ENCODE measurements around the gene ZBTB40.

Gene ZBTB40

DNA sequence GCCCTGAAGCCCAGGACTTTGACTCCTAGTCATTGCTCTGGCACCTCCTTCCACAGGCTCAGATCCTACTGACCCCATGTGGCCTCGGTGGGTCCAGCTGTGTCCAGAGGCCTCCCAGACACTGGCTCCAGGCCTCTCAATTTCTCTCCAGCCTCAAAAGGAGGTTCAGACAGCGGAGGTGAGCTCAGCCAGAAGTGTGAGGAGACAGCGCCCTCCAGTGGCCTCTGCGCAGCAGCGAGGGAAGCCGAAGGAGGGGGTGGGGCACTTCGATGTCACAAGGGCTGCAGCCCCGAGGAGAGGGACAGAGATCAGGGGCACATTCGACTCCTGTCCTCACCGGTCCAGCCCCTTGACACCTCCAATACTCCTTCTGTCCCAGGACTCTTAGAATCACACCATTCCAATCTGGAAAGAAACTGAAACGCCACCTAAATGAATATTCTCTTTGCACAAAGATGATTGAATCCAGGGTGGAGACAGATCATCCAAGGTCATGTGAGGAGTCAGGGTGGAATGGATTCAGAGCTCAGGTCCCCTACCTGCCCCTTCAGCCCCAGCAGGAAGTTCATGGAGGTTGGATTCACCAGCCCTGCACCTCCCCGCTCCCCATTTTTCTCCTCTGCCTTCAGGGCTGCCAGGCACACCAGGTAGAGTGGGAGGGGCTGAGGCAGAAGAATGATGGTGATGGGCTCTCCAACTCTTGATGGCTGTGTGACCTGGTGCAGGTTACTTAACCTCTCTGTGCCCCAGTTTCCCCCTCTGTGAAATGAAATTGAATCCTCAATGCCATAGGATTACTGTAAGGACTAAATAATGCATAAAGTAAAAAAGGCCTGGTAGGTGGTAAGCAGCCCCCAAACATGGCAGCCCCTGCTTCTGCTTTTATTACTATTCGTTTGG, 34.8 kb upstream of the ZBTB40 start:
- Histone ChIP-seq H3K4me2 (ENCODE audit: low read depth, low read length, poor library complexity, severe bottlenecking) (peak overlapping the region; percentile 46), H3K79me2 (ENCODE audit: insufficient read depth, low read length) (no peaks in the 10 kb centered on the region), H3K9me3 (ENCODE audit: insufficient read depth, low read depth, low read length) (no peaks in the 10 kb centered on the region), H3K4me3 (ENCODE audit: low read length, poor library complexity, severe bottlenecking) (no peak overlapping the region), H3K9ac (ENCODE audit: low read depth, low read length, poor library complexity, severe bottlenecking) (no peak overlapping the region), H3K4me1 (ENCODE audit: insufficient read depth, low read length, poor library complexity, severe bottlenecking) (no peaks in the 10 kb centered on the region), H2AFZ (ENCODE audit: low read length) (no peak overlapping the region), H3K9me2 (replicated peaks; ENCODE audit: low read depth, low read length) (no peaks in the 10 kb centered on the region), H3K27me3 (ENCODE audit: insufficient read depth, low read length, poor library complexity, severe bottlenecking) (peaks cover 17% of the 10 kb centered on the region), H4K20me1 (ENCODE audit: insufficient read depth, low read length, poor library complexity, severe bottlenecking) (no peaks in the 10 kb centered on the region), H3K36me3 (ENCODE audit: insufficient read depth, low read length) (no peaks in the 10 kb centered on the region), H3F3A (ENCODE audit: low read depth) (no peaks in the 10 kb centered on the region)
- TF ChIP-seq, protein P1, sequence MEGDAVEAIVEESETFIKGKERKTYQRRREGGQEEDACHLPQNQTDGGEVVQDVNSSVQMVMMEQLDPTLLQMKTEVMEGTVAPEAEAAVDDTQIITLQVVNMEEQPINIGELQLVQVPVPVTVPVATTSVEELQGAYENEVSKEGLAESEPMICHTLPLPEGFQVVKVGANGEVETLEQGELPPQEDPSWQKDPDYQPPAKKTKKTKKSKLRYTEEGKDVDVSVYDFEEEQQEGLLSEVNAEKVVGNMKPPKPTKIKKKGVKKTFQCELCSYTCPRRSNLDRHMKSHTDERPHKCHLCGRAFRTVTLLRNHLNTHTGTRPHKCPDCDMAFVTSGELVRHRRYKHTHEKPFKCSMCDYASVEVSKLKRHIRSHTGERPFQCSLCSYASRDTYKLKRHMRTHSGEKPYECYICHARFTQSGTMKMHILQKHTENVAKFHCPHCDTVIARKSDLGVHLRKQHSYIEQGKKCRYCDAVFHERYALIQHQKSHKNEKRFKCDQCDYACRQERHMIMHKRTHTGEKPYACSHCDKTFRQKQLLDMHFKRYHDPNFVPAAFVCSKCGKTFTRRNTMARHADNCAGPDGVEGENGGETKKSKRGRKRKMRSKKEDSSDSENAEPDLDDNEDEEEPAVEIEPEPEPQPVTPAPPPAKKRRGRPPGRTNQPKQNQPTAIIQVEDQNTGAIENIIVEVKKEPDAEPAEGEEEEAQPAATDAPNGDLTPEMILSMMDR (conservative IDR thresholded peaks at IDR 0.05; ENCODE audit: low read length): peak; percentile 97
- no peak for TF ChIP-seq EZH2phosphoT487 (IDR thresholded peaks at IDR 0.05; ENCODE audit: borderline replicate concordance)

DNA sequence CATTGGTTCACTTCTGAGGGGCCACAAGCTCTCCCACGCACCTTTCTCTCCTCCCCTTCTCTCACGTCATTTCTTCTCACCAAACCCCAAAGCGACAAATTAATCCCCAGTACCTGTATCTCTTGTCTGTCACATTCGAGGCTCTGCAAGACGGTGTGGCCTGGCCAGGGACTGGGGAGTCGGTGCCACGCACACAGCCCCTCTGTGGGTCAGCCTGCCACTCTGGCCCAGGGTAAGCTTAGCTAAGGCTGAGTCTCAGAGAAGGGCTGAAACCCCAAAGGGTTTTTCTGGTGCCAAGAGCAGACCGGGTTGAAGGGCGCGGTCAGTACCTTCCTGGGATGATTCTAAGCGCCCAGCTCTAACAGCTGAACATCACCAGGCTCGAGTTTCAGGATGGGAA, 34.2 kb upstream of the ZBTB40 start:
- Histone ChIP-seq H3K9me2 (replicated peaks; ENCODE audit: low read depth, low read length) (no peaks in the 10 kb centered on the region), H3K4me3 (ENCODE audit: low read length, poor library complexity, severe bottlenecking) (no peak overlapping the region)

DNA sequence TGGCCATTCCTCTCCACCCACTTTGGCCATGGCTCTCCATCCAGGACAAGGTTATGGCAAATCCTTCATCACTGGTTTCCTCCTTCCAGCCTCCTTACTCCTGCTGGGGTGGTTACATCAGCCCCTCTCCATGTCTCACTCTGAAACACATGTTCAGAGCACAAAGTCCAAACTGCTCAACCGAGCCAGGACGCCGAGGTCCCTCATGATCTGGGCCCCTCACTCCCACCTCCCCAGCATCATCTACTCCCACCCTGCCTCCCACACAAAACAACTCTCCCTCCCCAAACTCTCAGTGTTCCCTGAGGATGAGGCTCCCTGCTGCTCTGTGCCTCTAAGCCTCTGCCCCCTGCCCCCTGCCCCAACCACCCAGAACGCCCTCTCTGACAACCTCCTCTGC, 33.3 kb upstream of the ZBTB40 start:
- H3K79me2 ChIP-seq (ENCODE audit: insufficient read depth, low read length): no peaks in the 10 kb centered on the region
- H4K20me1 ChIP-seq (ENCODE audit: insufficient read depth, low read length, poor library complexity, severe bottlenecking): no peaks in the 10 kb centered on the region
- H2AFZ ChIP-seq (ENCODE audit: low read length): no peak overlapping the region
- H3K9ac ChIP-seq (ENCODE audit: low read depth, low read length, poor library complexity, severe bottlenecking): no peak overlapping the region
- H3K36me3 ChIP-seq (ENCODE audit: insufficient read depth, low read length): no peaks in the 10 kb centered on the region
- TF ChIP-seq, protein P1 (conservative IDR thresholded peaks at IDR 0.05; ENCODE audit: low read length): no peak
- H3K9me3 ChIP-seq (ENCODE audit: insufficient read depth, low read depth, low read length): no peaks in the 10 kb centered on the region
- H3K4me1 ChIP-seq (ENCODE audit: insufficient read depth, low read length, poor library complexity, severe bottlenecking): no peaks in the 10 kb centered on the region
- H3K27me3 ChIP-seq (ENCODE audit: insufficient read depth, low read length, poor library complexity, severe bottlenecking): peaks cover 9% of the 10 kb centered on the region
- no peak overlapping the region for H3K4me3 ChIP-seq (ENCODE audit: low read length, poor library complexity, severe bottlenecking)
- H3K4me2 ChIP-seq (ENCODE audit: low read depth, low read length, poor library complexity, severe bottlenecking): no peak overlapping the region
- no peaks in the 10 kb centered on the region for H3K9me2 ChIP-seq (replicated peaks; ENCODE audit: low read depth, low read length)
- no peaks in the 10 kb centered on the region for H3F3A ChIP-seq (ENCODE audit: low read depth)

More for the DNA sequence above, 34.2 kb upstream of the ZBTB40 start:
- no peak overlapping the region for H2AFZ ChIP-seq (ENCODE audit: low read length)
- H3K4me2 ChIP-seq (ENCODE audit: low read depth, low read length, poor library complexity, severe bottlenecking): no peak overlapping the region
- H4K20me1 ChIP-seq (ENCODE audit: insufficient read depth, low read length, poor library complexity, severe bottlenecking): no peaks in the 10 kb centered on the region
- no peaks in the 10 kb centered on the region for H3K9me3 ChIP-seq (ENCODE audit: insufficient read depth, low read depth, low read length)
- H3F3A ChIP-seq (ENCODE audit: low read depth): no peaks in the 10 kb centered on the region
- H3K36me3 ChIP-seq (ENCODE audit: insufficient read depth, low read length): no peaks in the 10 kb centered on the region
- H3K27me3 ChIP-seq (ENCODE audit: insufficient read depth, low read length, poor library complexity, severe bottlenecking): peaks cover 17% of the 10 kb centered on the region
- TF ChIP-seq EZH2phosphoT487 (IDR thresholded peaks at IDR 0.05; ENCODE audit: borderline replicate concordance): no peak
- TF ChIP-seq, protein P1 (conservative IDR thresholded peaks at IDR 0.05; ENCODE audit: low read length): no peak
- H3K79me2 ChIP-seq (ENCODE audit: insufficient read depth, low read length): no peaks in the 10 kb centered on the region
- no peak overlapping the region for H3K9ac ChIP-seq (ENCODE audit: low read depth, low read length, poor library complexity, severe bottlenecking)
- H3K4me1 ChIP-seq (ENCODE audit: insufficient read depth, low read length, poor library complexity, severe bottlenecking): no peaks in the 10 kb centered on the region
